ENCODE data around the gene BCAT1. TPM values are rescaled to one million over a fixed set of nuclear protein-coding genes. Genes with fewer than 3 reads are reported as not detected.

The BCAT1 gene
- total and polyA plus RNA-seq, 2 of the 8 experiments (the other 6 are each of a cell fraction or from before 2014, with no cell fraction given): 19.7 to 263 TPM

GRCh38 chr12:24945039-24945438 is 3.9 kb downstream of the BCAT1 start:
- 100% methylated on average over 1 of the region's 1 CpG; no CpG with 5 or more reads in 1 of the 2 experiments for WGBS, 2 experiments (ENCODE audit: extremely low coverage in 1 of 2, insufficient coverage in 1 of 2, insufficient read length in 1 of 2, insufficient replicate concordance in 2 of 2, low coverage in 1 of 2, low lambda C conversion rate in 2 of 2, missing lambda C conversion rate in 1 of 2)
- H4K91ac ChIP-seq (replicated peaks; ENCODE audit: insufficient read length, low read length): no peak overlapping the region
- H3K4me2 ChIP-seq (ENCODE audit: insufficient read depth in 1 of 2, low read depth in 2 of 2, low read length in 2 of 2): peak overlapping the region in 1 of 2 experiments; percentile 84; a peak in 1 of 4 replicates
- TF ChIP-seq RBBP5 (IDR thresholded peaks at IDR 0.05; ENCODE audit: borderline replicate concordance, low read depth, low read length) (no peak), RXRA (IDR thresholded peaks at IDR 0.05; ENCODE audit: insufficient read depth, low read depth, low read length) (no peak), RFX5 (IDR thresholded peaks at IDR 0.05; ENCODE audit: borderline replicate concordance, low read depth, low read length) (no peak), CREB1 (IDR thresholded peaks at IDR 0.05) (no peak), SP4 (IDR thresholded peaks at IDR 0.05; ENCODE audit: low read length) (no peak), SRF (IDR thresholded peaks at IDR 0.05; ENCODE audit: low read depth, low read length) (no peak), SAP30 (IDR thresholded peaks at IDR 0.05; ENCODE audit: insufficient read depth, insufficient replicate concordance, low read length) (no peak), SUZ12 (IDR thresholded peaks at IDR 0.05; ENCODE audit: low read length) (no peak), JUND (IDR thresholded peaks at IDR 0.05; ENCODE audit: low read length) (no peak), E2F6 (IDR thresholded peaks at IDR 0.05) (no peak), KDM5A (IDR thresholded peaks at IDR 0.05; ENCODE audit: low read length) (no peak), CTBP2 (IDR thresholded peaks at IDR 0.05; ENCODE audit: borderline replicate concordance, insufficient read depth, insufficient read length, low read length) (no peak), CEBPB (IDR thresholded peaks at IDR 0.05; ENCODE audit: low read depth, low read length) (no peak), TAF7 (optimal IDR thresholded peaks at IDR 0.05; ENCODE audit: borderline replicate concordance, low read depth, low read length) (no peak)

More at GRCh38 chr12:24945039-24945438, 3.9 kb downstream of the BCAT1 start:
- no peak overlapping the region for H3K23ac ChIP-seq (ENCODE audit: insufficient read length)
- FAIRE-seq (no peak), DNase-seq (ENCODE audit: low read depth in 1 of 2, low spot score in 2 of 2) (no peak)
- H3K14ac ChIP-seq (ENCODE audit: insufficient read length): no peak overlapping the region
- H2BK12ac ChIP-seq (ENCODE audit: low read depth, low read length): no peak overlapping the region
- ChIA-PET CTCF (ENCODE audit: partially characterized antibody) (interaction anchor here (3.3 kb wide), 1 partner anchor 15 kb away, joined by 11 read pairs; no protein-coding TSS in a partner anchor), POLR2A (ENCODE audit: partially characterized antibody) (interaction anchor here (0.8 to 22.8 kb wide), 8 partner anchors 11 to 115 kb away, joined by 3 to 468 read pairs (median 6); no protein-coding TSS in a partner anchor)
- no peak overlapping the region for H2AK5ac ChIP-seq (ENCODE audit: low read depth, low read length)
- no peak overlapping the region for H3K4ac ChIP-seq (replicated peaks; ENCODE audit: insufficient read length, low read depth, low read length)
- no peak overlapping the region for H2BK15ac ChIP-seq (ENCODE audit: low read length)
- peaks cover 2% of the 10 kb centered on the region for H3K79me1 ChIP-seq (ENCODE audit: low read depth, low read length)
- no peak overlapping the region for H3K56ac ChIP-seq (replicated peaks; ENCODE audit: insufficient read length, low read depth, low read length)
- peaks cover 9% of the 10 kb centered on the region for H3K23me2 ChIP-seq (ENCODE audit: low read depth, low read length)
- peaks cover 0 to 24% (median 1%) of the 10 kb centered on the region in 4 experiments; a peak in 2 of 8 replicates for H3K36me3 ChIP-seq (ENCODE audit: control insufficient read depth in 2 of 4, insufficient read depth in 4 of 4, low read length in 3 of 4)
- H4K5ac ChIP-seq (ENCODE audit: insufficient read length, low read depth, low read length): no peak overlapping the region
- H3K27ac ChIP-seq (ENCODE audit: low read depth, low read length): no peak overlapping the region
- no peak overlapping the region for H3K9ac ChIP-seq (replicated peaks in 1 of 4; ENCODE audit: extremely low read depth in 1 of 4, low read depth in 3 of 4, low read length in 3 of 4)
- no peak overlapping the region; the same call in 1 of the 2 replicates for H2BK5ac ChIP-seq (ENCODE audit: low read depth, low read length)
- H2BK120ac ChIP-seq (replicated peaks; ENCODE audit: low read depth, low read length): no peak overlapping the region
- H3K4me3 ChIP-seq (ENCODE audit: extremely low read depth in 1 of 4, insufficient read depth in 2 of 4, low read depth in 3 of 4, low read length in 4 of 4): no peak overlapping the region
- H3K79me2 ChIP-seq (ENCODE audit: control insufficient read depth in 1 of 2, insufficient read depth in 2 of 2, low read length in 2 of 2): peaks cover 12 to 92% of the 10 kb centered on the region in 2 experiments
- no peaks in the 10 kb centered on the region for H4K20me1 ChIP-seq (replicated peaks in 1 of 2; ENCODE audit: control insufficient read depth in 1 of 2, insufficient read depth in 2 of 2, low read length in 2 of 2)
- no peak overlapping the region for H2AFZ ChIP-seq (ENCODE audit: low read length)
- no peaks in the 10 kb centered on the region for H3K27me3 ChIP-seq (replicated peaks in 1 of 4; ENCODE audit: control insufficient read depth in 3 of 4, extremely low read depth in 1 of 4, insufficient read depth in 3 of 4, low read length in 3 of 4)
- H3K18ac ChIP-seq (ENCODE audit: extremely low read depth, low read length): no peak overlapping the region
- no peak overlapping the region for H4K8ac ChIP-seq (ENCODE audit: extremely low read depth, insufficient read depth, low read length)
- no peak overlapping the region for H2BK20ac ChIP-seq (ENCODE audit: low read length)
- H3K4me1 ChIP-seq (replicated peaks in 1 of 4; ENCODE audit: control insufficient read depth in 3 of 4, insufficient read depth in 4 of 4, low read length in 3 of 4): peaks cover 2 to 31% (median 20%) of the 10 kb centered on the region in 4 experiments; a peak in 4 of 7 replicates
- H3K9me3 ChIP-seq (ENCODE audit: insufficient read depth in 2 of 2, low read depth in 1 of 2, low read length in 1 of 2): no peaks in the 10 kb centered on the region

Data from H1 (cell line).